ENCODE results near the gene FAM193A.

The FAM193A gene

DNA sequence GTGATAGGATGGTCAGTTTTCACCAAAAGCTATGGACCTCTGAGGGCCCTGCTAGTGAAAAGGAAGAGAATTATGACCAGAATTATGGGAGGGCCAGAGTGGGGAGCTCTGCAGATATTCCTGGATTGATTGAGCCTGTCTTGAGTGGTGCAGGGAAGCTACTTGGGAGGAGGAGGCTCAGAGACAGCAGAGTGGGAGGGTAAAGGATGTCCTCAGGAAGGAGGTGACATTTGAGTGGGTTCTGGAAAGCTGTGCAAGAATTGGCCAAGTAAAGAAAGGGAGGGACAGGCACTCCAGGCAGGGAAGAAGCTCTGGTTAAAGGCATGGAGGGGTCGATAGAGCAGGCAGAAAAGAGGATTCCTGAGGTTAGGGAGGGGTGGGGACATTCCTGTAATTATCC, 43.5 kb upstream of the FAM193A start:
- no peak for DNase-seq (ENCODE audit: extremely low read depth, low read depth)
- no peak overlapping the region for H3K4me3 ChIP-seq (replicated peaks; ENCODE audit: low read depth, low read length)
- TF ChIP-seq, protein P1, sequence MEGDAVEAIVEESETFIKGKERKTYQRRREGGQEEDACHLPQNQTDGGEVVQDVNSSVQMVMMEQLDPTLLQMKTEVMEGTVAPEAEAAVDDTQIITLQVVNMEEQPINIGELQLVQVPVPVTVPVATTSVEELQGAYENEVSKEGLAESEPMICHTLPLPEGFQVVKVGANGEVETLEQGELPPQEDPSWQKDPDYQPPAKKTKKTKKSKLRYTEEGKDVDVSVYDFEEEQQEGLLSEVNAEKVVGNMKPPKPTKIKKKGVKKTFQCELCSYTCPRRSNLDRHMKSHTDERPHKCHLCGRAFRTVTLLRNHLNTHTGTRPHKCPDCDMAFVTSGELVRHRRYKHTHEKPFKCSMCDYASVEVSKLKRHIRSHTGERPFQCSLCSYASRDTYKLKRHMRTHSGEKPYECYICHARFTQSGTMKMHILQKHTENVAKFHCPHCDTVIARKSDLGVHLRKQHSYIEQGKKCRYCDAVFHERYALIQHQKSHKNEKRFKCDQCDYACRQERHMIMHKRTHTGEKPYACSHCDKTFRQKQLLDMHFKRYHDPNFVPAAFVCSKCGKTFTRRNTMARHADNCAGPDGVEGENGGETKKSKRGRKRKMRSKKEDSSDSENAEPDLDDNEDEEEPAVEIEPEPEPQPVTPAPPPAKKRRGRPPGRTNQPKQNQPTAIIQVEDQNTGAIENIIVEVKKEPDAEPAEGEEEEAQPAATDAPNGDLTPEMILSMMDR (IDR thresholded peaks at IDR 0.05; ENCODE audit: low read depth, low read length, missing control alignments): no peak

DNA sequence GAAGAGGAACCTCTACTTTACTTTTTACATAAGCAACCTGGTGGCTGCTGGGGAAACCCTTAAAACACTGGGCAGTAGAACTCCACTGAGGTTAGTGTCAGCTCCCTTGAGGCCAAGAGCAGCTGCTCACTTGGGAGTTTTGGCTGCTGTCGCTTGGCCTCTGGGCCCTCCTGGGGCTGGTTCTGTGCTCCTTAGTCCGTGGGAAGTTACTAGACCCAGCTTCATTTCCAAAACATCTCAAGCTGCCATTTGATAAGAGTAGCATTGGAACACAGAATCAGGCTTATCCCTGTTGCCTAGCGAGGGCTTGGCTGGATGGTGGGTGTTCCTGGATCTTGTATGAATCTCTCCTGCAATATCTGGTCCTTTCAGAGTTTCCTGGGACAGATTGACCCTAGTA, 41.5 kb upstream of the FAM193A start:
- no peak overlapping the region for H3K4me3 ChIP-seq (replicated peaks; ENCODE audit: low read depth, low read length)
- TF ChIP-seq, protein P1 (IDR thresholded peaks at IDR 0.05; ENCODE audit: low read depth, low read length, missing control alignments): no peak
- no peak for DNase-seq (ENCODE audit: extremely low read depth, low read depth)

DNA sequence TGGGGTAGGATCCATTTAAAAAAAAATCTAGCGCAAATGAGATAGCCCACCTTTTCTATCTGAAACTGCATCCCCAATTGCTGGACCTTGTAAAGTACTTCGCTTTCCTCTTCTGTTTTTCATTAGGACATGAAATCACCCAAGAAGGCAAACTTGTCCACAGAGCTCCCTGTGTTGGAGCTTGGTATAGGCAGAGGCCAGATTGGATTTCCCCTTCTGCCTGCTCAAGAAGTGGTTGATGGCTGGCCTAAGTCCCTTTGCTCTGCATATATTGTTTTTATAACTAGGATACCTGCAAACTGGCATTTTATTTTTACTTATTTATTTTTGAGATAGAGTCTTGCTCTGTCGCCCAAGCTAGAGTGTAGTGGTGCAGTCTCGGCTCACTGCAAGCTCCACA, 39.1 kb upstream of the FAM193A start:
- DNase-seq (ENCODE audit: extremely low read depth, low read depth): no peak
- TF ChIP-seq, protein P1 (IDR thresholded peaks at IDR 0.05; ENCODE audit: low read depth, low read length, missing control alignments): no peak
- H3K4me3 ChIP-seq (replicated peaks; ENCODE audit: low read depth, low read length): no peak overlapping the region

DNA sequence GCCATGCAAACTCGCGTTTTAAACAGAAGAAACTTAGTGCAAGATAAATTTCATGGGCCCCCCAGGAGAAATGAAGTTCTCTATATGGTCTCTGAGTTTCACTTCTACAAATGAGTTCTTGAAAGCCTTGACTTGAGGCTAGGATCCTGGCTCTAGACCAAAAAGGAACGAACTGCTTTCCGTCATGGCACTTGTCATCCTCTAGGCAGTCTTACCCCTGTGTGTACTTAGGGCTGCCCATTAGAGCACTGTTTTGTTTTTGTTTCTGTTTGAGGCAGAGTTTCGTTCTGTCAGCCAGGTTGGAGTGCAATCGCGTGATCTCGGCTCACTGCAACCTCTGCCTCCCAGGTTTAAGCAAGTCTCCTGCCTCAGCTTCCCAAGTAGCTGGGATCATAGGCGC, 38.5 kb upstream of the FAM193A start:
- TF ChIP-seq, protein P1 (IDR thresholded peaks at IDR 0.05; ENCODE audit: low read depth, low read length, missing control alignments): no peak
- DNase-seq (ENCODE audit: extremely low read depth, low read depth): no peak
- no peak overlapping the region for H3K4me3 ChIP-seq (replicated peaks; ENCODE audit: low read depth, low read length)

DNA sequence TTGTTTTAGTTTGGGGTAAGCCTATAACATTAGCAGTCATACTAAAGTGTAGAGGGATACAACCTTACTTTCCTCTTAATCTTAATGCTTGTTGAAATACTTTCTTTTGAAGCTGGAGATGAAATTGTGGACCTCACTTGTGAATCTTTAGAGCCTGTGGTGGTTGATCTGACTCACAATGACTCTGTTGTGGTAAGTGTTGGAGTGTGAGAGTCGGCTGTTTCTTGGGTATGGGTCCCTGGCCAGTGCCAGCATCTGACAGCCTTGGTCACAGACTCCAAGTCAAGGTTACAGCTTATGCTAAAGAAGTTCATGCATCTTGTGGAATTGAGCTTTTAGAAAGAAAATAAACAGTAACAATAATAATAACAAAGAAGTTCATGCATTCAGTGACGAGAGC, 35.9 kb upstream of the FAM193A start:
- TF ChIP-seq, protein P1 (IDR thresholded peaks at IDR 0.05; ENCODE audit: low read depth, low read length, missing control alignments): no peak
- no peak overlapping the region for H3K4me3 ChIP-seq (replicated peaks; ENCODE audit: low read depth, low read length)
- DNase-seq (ENCODE audit: extremely low read depth, low read depth): no peak

DNA sequence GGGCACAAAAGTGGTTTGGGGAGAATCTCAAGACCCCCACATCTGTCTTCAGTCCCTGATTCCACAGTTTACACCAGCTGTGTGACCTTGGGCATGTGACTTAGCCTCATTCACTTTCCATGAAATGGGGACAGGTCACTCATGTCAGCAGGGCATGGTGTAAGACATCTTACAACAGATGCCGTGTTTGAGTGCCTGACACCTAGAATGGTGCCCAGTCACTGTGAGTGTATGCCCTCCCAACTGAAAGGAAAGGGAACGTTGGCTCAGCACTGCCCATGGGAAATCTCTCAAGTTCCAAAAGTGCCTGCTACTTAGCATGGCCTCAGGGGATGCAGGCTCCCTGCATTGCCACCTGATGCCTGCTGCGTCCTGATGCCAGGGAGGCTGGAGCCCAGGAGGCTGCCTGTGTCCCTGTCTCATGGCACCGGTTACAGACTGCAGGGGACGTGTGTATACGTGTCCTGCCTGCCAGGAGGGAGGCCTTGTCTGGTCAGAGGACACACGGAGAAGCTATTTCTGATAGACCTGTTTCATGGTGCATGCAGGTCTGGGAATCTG, 35.3 kb upstream of the FAM193A start:
- DNase-seq (ENCODE audit: extremely low read depth, low read depth): no peak
- TF ChIP-seq, protein P1 (IDR thresholded peaks at IDR 0.05; ENCODE audit: low read depth, low read length, missing control alignments): no peak
- H3K4me3 ChIP-seq (replicated peaks; ENCODE audit: low read depth, low read length): no peak overlapping the region

DNA sequence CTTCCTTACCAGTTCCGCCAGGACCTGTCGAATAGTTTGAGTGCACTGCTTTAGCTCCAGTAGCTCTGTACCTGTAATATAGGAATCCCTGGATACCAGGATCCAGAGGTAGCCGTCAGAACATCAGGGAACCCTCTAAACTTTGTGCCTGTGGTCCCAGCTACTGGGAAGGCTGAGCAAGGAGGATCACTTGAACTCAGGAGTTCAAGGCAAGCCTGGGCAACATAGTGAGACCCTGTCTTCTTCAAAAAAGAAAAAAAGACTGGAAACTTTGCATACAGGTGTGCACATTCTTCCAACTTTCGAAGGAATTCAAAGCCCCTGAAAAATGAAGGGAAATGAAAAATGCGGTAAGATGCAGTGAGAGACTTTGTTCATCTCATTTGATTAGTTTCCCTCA, 32.6 kb upstream of the FAM193A start:
- H3K4me3 ChIP-seq (replicated peaks; ENCODE audit: low read depth, low read length): no peak overlapping the region
- TF ChIP-seq, protein P1 (IDR thresholded peaks at IDR 0.05; ENCODE audit: low read depth, low read length, missing control alignments): no peak
- DNase-seq (ENCODE audit: extremely low read depth, low read depth): no peak

Data from HFF-Myc (cell line).